Upper lobe of left lung (tissue), 4 donors: ENCODE measurements around the gene HADH.

ENCODE experiments used
- CTCF ChIP-seq, 6 experiments: fragments of 450-650 bp in 4 of 6; fragments of 200-600 bp in 2 of 6; sonication (generic) in 2 of 6; IDR thresholded peaks; one replicate each; pipeline ENCODE4 v1.5.1; 2016 to 2019; ENCODE audit warnings: antibody characterized with exemption in 6 of 6
- EP300 ChIP-seq, 4 donors: sonication (generic); formaldehyde crosslinking; IDR thresholded peaks; one replicate each; pipeline ENCODE4 v1.5.1; 2017; ENCODE audit warnings: antibody characterized with exemption in 4 of 4, control low read depth in 2 of 4
- POLR2AphosphoS5 ChIP-seq, 2 donors: sonication (generic); formaldehyde crosslinking; IDR thresholded peaks; one replicate each; pipeline ENCODE4 v1.5.1; 2017; ENCODE audit warnings: antibody characterized with exemption in 2 of 2

DNA sequence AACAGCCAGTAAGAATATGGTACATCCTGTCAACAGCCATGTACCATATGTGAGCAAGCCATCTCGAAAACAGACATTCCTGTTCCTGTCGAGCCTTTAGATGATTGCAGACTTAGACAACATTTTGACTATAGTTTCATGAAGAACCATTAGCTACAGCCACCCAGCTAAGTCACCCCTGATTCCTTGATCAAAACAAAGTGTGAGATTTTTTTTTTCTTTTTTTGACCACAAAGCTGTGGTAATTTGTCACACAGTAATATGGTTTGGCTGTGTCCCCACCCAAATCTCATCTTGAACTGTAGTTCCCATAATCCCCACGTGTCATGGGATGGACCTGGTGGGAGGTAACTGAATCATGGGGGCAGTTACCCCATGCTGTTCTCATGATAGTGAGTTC lies 15.2 kb upstream of the HADH start:
- TF ChIP-seq POLR2AphosphoS5 (IDR thresholded peaks at IDR 0.05) (no peak), CTCF (IDR thresholded peaks at IDR 0.05) (no peak), EP300 (IDR thresholded peaks at IDR 0.05) (no peak)
